ENCODE data around the gene ENPP3.

DNA sequence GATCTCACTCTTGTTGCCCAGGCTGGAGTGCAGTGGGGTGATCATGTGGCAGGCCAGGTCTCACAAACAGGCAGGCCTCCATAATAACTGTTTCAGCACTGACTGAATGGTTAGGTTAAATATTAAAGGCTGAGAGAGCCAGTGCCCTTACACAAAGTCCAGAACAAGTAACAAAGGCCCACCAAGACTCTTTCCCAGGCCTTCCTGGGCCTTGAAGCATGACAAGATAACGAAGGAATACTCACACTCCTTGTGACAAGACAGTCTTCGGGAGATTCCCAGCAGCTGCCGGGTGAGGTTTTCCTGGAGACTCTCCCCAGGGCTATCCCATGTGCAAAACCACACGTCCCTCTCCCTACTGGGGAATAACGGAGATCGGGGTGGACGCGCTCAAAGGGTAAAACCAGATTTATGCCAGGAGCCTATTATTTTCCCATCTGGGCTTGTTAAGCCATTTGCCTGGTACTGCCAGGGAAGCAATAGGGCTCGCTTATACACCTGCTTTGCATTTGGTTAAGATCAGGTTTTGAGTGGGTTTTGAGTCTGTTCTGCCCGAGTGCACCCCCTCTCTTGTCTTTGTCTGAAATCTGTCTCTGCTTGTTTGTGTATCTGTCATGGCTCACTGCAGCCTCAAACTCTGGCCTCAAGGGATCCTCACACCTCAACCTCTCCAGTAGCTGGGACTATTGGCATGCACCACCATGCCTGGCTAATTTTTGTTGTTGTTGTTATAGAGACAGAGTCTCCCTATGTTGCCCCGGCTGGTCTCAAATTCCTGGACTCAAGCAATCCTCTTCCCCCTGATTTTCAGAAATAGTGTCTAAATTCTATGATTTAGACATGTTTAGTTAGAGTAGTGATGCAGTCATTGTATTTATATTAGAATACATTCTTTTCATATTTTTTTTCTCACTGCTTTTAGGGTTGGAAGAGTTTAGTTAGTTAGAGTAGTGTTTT is 1.4 kb upstream of the ENPP3 start:
- TF ChIP-seq, protein P1, sequence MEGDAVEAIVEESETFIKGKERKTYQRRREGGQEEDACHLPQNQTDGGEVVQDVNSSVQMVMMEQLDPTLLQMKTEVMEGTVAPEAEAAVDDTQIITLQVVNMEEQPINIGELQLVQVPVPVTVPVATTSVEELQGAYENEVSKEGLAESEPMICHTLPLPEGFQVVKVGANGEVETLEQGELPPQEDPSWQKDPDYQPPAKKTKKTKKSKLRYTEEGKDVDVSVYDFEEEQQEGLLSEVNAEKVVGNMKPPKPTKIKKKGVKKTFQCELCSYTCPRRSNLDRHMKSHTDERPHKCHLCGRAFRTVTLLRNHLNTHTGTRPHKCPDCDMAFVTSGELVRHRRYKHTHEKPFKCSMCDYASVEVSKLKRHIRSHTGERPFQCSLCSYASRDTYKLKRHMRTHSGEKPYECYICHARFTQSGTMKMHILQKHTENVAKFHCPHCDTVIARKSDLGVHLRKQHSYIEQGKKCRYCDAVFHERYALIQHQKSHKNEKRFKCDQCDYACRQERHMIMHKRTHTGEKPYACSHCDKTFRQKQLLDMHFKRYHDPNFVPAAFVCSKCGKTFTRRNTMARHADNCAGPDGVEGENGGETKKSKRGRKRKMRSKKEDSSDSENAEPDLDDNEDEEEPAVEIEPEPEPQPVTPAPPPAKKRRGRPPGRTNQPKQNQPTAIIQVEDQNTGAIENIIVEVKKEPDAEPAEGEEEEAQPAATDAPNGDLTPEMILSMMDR (IDR thresholded peaks at IDR 0.05; ENCODE audit: insufficient read depth, low read length, poor library complexity, severe bottlenecking), result no peak
- TF ChIP-seq EZH2phosphoT487 (conservative IDR thresholded peaks at IDR 0.05; ENCODE audit: low read length), result no peak
